ENCODE results near the gene LYPD3. TPM values are rescaled to one million over a fixed set of nuclear protein-coding genes. Genes with fewer than 3 reads are reported as not detected.

The LYPD3 gene
- total RNA-seq, 1 experiment from 2014 or later, result 1.8 TPM

- no peak overlapping the region for H3K27ac Mint-ChIP-seq
- Histone ChIP-seq H3K14ac (ENCODE audit: insufficient read depth, low read length) (no peak overlapping the region), H2BK12ac (ENCODE audit: insufficient read length, low read depth, low read length) (no peak overlapping the region), H3K4me2 (ENCODE audit: insufficient read depth, insufficient read length, low read length) (no peak overlapping the region), H2BK120ac (ENCODE audit: low read depth, low read length, poor library complexity, severe bottlenecking) (no peak overlapping the region), H3K18ac (ENCODE audit: insufficient read length, low read depth, low read length) (no peak overlapping the region), H3T11ph (ENCODE audit: low read length) (no peak overlapping the region), H2AK5ac (ENCODE audit: insufficient read length, low read length) (no peak overlapping the region), H4K8ac (replicated peaks; ENCODE audit: insufficient read length, low read depth, low read length) (no peak overlapping the region), H2BK15ac (ENCODE audit: low read depth, low read length) (no peak overlapping the region), H4K91ac (ENCODE audit: insufficient read length, low read depth, low read length) (no peak overlapping the region), H3K9ac (ENCODE audit: extremely low read depth, insufficient read length, low read length) (no peak overlapping the region), H3K27me3 (ENCODE audit: insufficient read depth, low read length) (no peaks in the 10 kb centered on the region), H3K23me2 (ENCODE audit: insufficient read length, low read depth, low read length, poor library complexity, severe bottlenecking) (no peaks in the 10 kb centered on the region), H2BK20ac (ENCODE audit: low read depth, low read length, poor library complexity, severe bottlenecking) (no peak overlapping the region), H3K56ac (ENCODE audit: insufficient read length, low read depth, low read length) (no peak overlapping the region), H4K20me1 (ENCODE audit: control insufficient read depth, insufficient read depth, insufficient read length) (no peaks in the 10 kb centered on the region), H4K5ac (ENCODE audit: insufficient read length, low read depth, low read length) (no peak overlapping the region), H3K79me2 (ENCODE audit: insufficient read depth, low read length) (no peaks in the 10 kb centered on the region), H2BK5ac (ENCODE audit: insufficient read length, low read length) (no peak overlapping the region), H3K4me1 (ENCODE audit: insufficient read depth, low read length) (no peaks in the 10 kb centered on the region), H3K79me1 (ENCODE audit: insufficient read depth, low read depth, low read length, poor library complexity, severe bottlenecking) (no peaks in the 10 kb centered on the region), H3K27ac (ENCODE audit: insufficient read length, low read depth, low read length) (no peak overlapping the region), H3K9me3 (ENCODE audit: control insufficient read depth, low read depth, low read length) (no peaks in the 10 kb centered on the region), H3K23ac (ENCODE audit: insufficient read length, low read depth, low read length) (no peak overlapping the region), H3K4ac (ENCODE audit: low read depth, low read length) (no peak overlapping the region), H2AFZ (ENCODE audit: low read length) (no peak overlapping the region)
- no peaks in the 10 kb centered on the region for H3K27me3 Mint-ChIP-seq (ENCODE audit: low read depth)
- no peak for TF ChIP-seq CTCF (conservative IDR thresholded peaks at IDR 0.05)
- peaks cover under 1 to 2% of the 10 kb centered on the region in 2 experiments; a peak in 2 of 4 replicates for H3K4me1 Mint-ChIP-seq
- no peak overlapping the region for H3K4me3 Mint-ChIP-seq
- no peak for DNase-seq
- no CpG with 5 or more reads among the region's 5 CpGs for WGBS (ENCODE audit: extremely low coverage, insufficient read length, low lambda C conversion rate)
- no peaks in the 10 kb centered on the region for H3K9me3 Mint-ChIP-seq
- H3K36me3 Mint-ChIP-seq (ENCODE audit: insufficient read depth in 1 of 3, low read depth in 3 of 3), result peaks cover 0 to 4% (median 0%) of the 10 kb centered on the region in 3 experiments; a peak in 2 of 7 replicates
Observed at GRCh38 chr19:43489310-43489709, 23.9 kb upstream of the LYPD3 start.

All from H9 (cell line).